NCI-H1417 (cell line): ENCODE results near the gene RHOV.
A peak's percentile ranks its signal among the peaks of the same experiment; 100 is the strongest.

Source experiments
- DNase-seq, 3 experiments: peaks; one replicate each; lab custom pipeline; 2025; lab: John Stamatoyannopoulos, UW

The RHOV gene

DNA sequence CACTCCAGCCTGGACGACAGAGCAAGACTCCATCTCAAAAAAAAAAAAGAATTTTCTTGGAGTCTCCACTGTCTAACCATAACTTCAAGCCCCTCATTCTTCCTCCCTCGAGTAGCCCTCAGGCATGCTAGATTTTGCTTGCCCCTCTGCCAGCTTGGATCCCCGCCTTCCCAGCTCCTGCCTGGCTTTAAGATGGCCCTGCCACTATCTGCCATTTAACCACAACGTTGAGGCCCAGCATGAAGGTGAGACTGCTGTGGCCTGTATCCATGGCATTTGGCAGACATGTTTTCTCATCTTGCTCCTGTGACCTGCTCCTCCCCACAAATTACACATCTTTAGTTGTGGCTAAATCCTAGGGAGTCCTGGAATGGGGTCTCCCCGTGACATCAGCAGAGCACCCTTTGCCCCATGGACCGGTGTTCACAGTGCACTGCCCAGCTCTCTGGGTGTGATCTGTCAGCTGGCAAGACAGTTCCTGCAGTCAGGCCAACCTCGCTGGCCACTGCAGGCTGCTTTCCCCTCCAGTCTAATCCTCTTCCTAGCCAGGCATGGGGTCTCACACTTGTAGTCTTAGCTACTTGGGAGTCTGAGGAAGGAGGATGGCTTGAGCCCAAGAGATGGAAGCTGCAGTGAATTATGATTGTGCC, 30.6 kb upstream of the RHOV start:
- no peak for DNase-seq

DNA sequence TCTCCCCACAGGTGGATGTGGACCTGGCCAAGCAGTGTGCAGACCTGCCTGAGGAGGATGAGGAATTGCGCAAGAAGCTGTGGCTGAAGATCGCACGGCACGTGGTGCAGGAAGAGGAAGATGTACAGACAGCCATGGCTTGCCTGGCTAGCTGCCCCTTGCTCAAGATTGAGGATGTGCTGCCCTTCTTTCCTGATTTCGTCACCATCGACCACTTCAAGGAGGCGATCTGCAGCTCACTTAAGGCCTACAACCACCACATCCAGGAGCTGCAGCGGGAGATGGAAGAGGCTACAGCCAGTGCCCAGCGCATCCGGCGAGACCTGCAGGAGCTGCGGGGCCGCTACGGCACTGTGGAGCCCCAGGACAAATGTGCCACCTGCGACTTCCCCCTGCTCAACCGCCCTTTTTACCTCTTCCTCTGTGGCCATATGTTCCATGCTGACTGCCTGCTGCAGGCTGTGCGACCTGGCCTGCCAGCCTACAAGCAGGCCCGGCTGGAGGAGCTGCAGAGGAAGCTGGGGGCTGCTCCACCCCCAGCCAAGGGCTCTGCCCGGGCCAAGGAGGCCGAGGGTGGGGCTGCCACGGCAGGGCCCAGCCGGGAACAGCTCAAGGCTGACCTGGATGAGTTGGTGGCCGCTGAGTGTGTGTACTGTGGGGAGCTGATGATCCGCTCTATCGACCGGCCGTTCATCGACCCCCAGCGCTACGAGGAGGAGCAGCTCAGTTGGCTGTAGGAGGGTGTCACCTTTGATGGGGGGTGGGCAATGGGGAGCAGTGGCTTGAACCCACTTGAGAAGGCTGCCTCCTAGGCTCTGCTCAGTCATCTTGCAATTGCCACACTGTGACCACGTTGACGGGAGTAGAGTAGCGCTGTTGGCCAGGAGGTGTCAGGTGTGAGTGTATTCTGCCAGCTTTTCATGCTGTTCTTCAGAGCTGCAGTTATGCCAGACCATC, 28.8 kb upstream of the RHOV start:
- DNase-seq, result no peak

DNA sequence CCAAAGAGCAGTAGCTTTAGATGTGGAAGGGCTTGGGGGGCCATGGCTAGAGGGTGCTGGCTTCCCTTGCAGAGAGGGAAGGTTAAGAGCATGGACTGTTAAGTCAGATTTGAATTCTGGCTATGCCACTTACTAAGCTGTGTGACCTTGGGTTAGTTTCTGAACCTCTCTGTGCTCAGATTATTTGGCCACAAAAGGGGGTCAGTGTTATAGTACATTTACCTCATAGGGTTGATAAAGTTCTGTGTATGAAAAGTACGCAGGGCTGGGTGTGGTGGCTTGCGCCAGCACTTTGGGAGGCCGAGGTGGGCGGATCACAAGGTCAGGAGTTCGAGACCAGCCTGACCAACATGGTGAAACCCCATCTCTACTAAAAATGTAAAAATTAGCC, 27.0 kb upstream of the RHOV start:
- DNase-seq, result no peak

DNA sequence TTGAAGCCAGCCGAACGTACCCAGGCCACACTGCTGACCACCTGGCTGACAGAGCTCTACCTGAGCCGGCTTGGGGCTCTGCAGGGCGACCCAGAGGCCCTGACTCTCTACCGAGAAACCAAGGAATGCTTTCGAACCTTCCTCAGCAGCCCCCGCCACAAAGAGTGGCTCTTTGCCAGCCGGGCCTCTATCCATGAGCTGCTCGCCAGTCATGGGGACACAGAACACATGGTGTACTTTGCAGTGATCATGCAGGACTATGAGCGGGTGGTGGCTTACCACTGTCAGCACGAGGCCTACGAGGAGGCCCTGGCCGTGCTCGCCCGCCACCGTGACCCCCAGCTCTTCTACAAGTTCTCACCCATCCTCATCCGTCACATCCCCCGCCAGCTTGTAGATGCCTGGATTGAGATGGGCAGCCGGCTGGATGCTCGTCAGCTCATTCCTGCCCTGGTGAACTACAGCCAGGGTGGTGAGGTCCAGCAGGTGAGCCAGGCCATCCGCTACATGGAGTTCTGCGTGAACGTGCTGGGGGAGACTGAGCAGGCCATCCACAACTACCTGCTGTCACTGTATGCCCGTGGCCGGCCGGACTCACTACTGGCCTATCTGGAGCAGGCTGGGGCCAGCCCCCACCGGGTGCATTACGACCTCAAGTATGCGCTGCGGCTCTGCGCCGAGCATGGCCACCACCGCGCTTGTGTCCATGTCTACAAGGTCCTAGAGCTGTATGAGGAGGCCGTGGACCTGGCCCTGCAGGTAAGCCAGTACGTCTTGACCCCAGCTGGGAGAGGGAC, 26.4 kb upstream of the RHOV start:
- no peak for DNase-seq

DNA sequence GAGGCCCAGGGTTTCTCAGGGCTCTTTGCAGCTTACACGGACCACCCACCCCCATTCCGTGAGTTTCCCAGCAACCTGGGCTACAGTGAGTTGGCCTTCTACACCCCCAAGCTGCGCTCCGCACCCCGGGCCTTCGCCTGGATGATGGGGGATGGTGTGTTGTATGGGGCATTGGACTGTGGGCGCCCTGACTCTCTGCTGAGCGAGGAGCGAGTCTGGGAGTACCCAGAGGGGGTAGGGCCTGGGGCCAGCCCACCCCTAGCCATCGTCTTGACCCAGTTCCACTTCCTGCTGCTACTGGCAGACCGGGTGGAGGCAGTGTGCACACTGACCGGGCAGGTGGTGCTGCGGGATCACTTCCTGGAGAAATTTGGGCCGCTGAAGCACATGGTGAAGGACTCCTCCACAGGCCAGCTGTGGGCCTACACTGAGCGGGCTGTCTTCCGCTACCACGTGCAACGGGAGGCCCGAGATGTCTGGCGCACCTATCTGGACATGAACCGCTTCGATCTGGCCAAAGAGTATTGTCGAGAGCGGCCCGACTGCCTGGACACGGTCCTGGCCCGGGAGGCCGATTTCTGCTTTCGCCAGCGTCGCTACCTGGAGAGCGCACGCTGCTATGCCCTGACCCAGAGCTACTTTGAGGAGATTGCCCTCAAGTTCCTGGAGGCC, 25.6 kb upstream of the RHOV start:
- no peak for DNase-seq

DNA sequence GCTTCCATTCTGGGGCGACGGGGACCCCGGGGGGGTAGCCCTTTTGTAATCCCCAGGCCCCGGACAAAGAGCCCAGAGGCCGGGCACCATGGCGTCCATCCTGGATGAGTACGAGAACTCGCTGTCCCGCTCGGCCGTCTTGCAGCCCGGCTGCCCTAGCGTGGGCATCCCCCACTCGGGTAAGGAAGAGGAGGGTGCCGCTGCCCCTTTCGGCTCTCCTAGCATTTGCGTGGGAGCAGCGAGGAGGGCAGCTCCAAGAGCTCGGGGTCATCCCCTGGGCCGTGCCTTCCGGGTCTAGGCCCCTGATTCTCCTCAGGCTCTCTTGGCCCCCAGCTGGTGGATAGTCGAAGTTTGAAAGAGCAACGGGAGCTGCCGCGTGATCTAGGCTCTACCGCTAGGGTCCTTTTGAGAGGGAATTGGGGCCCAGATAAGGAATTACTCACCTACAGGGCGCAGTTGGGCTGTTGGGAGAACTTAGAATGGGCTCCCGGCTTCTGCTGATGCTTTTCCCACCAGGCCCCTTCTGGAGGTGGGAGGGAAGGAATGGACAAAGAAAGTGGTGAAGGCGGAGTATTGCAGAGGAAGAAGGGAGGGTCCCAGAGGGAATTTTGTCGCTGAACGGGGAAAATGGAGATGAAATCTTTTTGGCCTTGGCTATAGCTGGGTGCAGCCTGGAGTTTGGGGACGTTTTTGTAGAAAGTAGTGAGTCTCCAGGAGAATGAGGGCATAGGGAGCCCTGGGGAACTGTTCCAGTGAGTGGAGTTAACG, 20.8 kb upstream of the RHOV start:
- DNase-seq, result peak in 2 of 3 experiments; percentile 58 to 64

DNA sequence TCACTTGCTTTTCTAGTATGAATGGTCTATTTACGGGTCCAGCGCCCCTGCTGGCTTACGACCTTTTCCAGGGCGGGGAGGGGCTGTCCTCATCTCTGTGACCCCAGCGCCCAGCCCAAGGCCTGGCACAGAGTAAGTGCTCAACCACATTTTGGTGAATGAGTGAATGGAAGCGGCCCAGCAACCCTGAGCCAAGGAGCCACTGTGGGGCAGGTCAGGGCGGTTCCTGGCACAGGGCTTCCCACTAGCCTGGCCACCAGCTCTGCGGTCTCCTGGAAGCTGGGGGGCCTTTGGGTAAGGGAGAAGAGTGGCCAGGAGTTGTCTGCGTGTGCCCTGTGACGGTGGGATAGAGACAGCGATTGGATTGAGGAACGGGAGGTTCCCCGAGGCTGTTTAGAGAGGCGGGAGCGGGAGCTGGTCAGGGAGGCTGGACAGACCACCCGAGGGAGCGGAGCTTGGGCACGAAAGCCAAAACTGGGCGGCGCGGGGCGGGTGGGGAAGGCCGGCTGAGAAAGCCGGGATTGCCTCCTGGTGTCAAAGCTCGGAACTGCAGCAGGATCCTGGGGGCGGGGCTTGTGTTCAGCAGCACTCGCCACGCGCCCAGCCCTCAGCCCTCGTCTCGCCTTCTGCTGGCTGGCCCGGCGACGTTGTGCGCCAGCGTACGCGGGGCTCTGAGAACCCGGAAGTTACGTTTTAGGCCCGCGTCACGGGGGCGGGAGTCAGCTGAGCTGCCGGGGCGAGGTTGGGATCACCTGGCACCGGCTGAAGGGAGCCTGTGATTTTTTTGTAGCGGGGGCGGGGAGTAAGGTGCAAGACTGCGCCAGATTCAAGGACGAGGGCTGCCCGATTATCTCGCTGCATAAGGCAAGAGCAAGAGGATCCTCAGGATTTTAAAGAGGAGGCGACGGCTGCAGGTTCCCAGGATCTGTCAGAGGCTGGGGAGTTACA, 20.0 kb upstream of the RHOV start, which contains the start of gene VPS18:
Gene VPS18, plus strand, starts transcription at position 718 of the 948 bp plus-strand sequence. CDS start 319 bp downstream, outside the sequence.
- DNase-seq, result peak; percentile 89 to 95 (median 94)

DNA sequence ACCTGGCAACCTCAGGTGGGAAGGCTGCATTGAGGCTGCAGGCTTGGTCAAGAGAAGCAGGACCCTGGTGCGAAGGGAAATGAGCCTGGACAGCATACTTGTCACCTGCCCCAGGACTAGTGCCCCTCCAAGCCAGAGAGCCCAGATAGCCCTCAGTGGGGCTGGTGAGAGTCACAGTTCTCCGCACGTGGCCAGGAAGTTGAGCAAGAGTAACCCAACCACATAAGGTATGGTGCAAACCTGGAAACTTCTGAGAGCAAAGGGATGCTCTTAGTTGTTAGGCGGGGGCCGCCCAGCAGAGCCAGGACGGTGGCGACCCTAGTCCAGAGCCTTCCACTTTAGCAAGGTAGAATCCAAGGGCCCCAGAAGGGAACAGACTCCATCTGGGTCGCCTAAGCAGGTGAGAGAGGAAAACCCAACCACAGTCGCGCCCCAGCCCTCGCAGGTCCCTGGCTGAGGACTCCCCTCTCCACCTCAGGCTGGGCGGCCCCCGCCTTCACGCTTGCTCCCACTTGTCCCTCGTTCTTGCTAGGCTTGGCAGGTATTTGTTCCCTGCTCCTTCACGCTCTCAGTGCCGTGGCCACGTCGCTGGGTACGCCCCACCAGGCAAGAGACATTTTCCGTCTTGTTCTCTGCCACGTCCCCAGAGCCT, 19.1 kb upstream of the RHOV start:
- no peak for DNase-seq

DNA sequence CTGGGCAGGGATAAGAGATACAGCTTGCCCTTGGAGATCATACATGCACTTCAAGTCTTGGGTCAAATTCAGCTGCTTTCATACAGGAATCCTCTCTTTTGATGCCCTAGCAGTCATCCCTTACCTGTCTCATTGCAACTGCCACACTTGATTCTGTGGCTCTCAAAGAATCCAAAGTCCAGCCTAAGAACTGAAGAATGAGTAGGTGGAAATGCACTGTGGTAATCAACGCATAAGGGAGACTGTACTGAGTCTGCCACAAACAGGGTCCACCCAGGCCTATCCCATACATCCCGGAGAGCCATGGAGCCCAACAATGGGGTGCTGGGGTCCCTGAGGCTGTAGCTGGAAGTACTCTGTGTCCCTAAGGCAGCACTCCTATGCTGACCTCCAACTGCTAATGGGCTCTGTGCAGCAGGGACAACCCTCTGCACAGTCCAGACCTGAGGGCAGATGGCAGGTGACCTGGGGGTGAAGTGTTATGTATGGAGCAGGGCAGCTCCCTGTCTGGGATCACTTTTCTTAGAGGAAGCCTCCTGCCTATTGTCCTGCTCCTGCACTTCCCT, 18.5 kb upstream of the RHOV start:
- DNase-seq, result no peak

DNA sequence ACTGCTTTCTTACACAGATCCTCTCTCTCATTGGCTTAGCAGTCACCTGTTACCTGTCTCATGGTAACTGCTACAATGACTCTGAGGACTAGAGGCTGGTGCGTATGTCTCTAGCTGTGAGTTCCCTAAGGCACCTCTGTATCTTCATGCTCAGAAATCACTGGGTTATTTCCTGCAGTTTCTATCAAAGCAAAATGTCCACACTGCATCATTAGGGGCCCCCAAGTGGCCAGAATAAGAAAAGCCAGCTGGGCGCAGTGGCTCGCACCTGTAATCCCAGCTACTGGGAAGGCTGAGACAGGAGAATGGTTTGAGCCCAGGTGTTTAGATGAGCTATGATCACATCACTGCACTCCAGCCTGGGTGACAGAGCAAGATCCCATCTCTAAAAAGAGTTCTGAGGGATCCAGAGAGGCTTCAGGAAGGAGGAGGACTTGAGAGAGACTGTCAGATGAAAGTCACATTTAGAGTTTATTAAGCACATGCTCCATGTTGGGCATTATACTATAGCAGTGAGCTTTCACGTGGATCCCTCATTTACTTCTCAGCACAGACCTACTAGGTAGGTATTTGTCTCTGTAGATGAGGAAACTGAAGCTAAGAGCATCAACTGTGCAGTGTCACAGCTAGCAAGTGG, 17.9 kb upstream of the RHOV start:
- peak; percentile 18 to 74 (median 34) for DNase-seq

DNA sequence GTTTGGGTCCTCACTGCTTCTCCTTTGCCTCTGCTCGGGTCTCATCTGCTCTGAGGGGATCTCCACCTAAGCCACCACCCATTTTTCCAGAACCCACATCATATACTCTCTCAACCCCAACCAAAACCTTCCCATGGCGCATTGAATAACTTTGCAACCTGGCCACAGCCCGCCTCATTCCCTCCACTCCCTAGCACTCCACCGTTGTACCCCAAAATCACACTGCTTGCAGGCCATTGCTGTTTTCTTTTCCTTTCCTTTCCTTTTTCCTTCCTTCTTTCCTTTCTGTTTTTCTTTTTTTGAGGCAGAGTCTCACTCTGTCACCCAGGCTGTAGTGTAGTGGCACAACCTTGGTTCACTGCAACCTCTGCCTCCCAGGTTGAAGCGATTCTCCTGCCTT, 17.1 kb upstream of the RHOV start:
- no peak for DNase-seq

DNA sequence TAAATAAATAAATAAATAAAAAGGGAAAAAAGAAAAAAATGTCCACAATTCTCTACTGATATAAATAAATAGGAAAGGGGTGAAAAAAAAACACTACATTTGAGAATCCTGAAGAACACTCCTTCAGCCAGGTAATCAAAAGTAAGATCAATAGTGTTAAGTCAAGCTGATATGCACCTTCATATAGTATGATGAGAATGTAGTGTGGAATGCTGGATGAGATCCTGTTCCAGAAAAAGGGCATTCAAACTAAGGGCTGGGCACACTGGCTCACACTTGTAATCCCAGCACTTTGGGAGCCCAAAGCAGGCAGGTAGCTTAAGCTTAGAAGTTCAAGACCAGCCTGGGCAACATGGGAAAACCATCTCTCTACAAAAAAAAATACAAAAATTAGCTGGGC, 15.1 kb upstream of the RHOV start:
- DNase-seq, result no peak

DNA sequence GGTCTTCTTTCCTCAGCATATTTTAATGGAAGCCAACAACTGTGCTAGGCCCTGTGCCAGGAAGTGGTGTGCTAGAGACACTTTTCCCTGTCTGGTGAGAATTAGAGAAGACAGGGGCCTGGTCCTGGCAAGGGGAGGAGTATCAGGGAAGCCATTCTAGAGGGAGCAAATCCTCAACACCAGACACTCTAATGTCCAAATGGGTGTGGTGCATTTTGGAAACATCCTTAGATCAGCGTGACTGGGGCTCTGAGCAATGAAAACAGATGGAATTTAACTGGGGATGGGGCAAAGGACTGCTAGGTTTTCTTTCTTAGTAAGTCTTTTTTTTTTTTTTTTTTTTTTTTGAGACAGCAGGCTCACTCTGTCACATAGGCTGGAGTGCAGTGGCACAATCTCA, 12.6 kb upstream of the RHOV start:
- no peak for DNase-seq

DNA sequence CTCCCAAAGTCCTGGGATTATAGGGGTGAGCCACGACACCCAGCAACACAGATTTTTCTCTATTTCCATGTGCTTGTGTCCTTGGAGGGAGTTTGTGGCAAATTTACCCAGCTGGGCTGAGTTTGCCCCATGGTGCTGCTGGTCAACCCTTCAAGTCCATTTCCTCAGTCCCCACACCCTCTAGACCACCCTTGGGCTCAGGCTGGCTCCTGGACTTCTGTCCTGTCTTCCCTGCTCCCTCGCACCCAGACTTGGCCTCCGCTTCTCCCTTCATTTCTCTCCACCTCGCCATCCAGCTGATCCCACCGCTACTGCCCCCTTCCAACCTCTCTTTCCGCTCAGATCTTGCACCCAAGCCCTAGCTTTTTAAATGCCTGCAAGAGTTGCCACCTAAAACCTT, 7.3 kb upstream of the RHOV start:
- no peak for DNase-seq

DNA sequence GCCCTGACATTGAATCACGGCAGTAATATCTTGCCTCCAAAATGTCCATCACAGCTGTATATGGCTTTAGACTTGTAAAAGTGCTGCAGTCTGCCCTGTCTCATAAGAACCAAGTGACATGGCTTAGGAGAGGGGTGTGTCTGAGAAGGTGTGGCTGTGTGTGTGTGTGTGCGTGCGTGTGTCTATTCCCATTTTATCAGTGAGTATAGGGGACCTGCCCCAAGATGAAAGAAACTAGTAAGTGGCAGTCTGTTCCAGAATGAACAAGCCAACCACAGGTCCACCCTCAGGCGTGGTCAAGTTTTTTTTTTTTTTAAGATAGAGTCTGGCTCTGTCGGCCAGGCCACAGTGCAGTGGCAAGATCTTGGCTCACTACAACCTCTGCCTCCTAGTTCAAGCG, 5.6 kb upstream of the RHOV start:
- DNase-seq, result no peak

DNA sequence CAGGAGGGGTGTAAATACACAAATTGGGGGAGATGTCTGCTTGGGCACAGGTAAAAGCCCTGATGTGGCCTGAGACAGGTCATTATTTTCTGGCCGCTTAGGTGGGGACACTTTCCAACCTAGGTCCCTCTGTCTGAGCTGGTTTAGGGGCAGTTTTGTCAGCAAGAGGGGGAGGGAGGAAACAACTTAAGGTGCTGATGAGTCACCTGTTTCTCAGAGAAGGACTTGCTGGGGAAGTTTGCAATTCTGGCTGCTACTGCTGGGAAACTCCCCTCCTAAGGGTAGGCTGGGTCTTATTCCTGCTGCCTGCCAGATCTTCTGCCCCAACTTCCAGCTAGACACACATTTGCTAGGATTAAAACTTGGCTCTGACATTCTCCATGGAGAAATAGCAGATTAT, 4.8 kb upstream of the RHOV start:
- no peak for DNase-seq

DNA sequence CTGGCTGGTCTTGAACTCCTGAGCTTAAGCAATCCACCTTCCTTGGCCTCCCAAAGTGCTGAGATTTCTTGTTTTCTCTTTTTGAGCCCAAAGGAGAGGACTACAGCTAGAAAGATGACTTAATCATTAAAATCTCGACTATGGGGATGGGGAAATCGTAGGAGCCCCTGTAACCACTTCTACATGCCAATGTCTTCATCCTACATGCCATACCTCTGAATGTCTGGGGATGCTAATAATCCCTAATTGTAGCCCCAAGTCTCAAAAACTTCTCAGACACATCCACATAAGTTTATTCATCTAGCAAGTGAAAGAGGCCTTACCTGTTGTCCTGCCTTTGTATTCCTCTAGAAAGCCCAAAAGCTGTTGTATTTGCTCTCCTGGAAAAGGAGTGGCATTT, 3.7 kb upstream of the RHOV start:
- DNase-seq, result no peak

DNA sequence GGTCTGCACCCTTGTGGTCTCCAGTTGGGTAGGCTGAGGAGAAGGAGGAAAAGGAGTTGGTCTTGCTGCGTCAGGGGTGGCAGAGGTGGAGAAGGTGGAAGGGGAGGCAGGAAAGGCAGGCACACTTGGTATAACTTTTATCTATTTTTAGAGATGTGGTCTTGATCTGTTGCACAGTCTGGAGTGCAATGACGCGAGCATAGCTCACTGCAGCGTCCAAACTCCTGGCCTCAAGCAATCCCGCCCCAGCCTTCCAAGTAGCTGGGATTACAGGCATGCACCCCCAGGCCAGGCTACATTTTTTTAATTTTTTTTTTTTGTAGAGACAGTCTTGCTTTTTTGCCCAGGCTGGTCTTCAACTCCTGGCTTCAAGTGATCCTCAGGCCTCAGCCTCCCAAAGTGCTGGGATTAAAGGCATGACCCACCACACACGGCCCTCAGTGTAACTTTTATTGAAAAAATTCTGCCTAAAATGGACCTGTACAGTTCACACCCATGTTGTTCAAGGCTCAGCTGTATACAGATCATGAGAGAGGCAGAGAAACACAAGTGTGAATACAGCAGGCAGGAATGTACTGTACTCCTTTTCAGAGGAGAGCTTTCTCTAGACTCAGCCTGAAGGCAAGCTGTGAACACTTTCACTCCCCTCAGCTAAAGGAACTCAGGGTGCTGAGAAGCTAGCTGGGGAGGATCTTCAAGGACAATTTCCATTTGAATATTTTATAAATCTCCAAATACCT, 2.1 kb upstream of the RHOV start:
- no peak for DNase-seq
